PC-9 (cell line): ENCODE data around the gene PRDM2.

Source experiments
- EZH2 ChIP-seq: fragments of 200-600 bp; sonication (generic); IDR thresholded peaks from 2 replicates; pipeline ENCODE4 v1.8.0; 2017; ENCODE audit warnings: antibody characterized with exemption, low read depth
- TF ChIP-seq, protein P1 (sequence below): fragments of 200-600 bp; sonication (generic); conservative IDR thresholded peaks from 2 replicates; pipeline ENCODE4 v1.6.1; 2017; ENCODE audit warnings: mixed run types, antibody characterized with exemption, mild to moderate bottlenecking, moderate library complexity

- TF ChIP-seq EZH2 = no peak
- TF ChIP-seq, protein P1, sequence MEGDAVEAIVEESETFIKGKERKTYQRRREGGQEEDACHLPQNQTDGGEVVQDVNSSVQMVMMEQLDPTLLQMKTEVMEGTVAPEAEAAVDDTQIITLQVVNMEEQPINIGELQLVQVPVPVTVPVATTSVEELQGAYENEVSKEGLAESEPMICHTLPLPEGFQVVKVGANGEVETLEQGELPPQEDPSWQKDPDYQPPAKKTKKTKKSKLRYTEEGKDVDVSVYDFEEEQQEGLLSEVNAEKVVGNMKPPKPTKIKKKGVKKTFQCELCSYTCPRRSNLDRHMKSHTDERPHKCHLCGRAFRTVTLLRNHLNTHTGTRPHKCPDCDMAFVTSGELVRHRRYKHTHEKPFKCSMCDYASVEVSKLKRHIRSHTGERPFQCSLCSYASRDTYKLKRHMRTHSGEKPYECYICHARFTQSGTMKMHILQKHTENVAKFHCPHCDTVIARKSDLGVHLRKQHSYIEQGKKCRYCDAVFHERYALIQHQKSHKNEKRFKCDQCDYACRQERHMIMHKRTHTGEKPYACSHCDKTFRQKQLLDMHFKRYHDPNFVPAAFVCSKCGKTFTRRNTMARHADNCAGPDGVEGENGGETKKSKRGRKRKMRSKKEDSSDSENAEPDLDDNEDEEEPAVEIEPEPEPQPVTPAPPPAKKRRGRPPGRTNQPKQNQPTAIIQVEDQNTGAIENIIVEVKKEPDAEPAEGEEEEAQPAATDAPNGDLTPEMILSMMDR = no peak
These were observed 60.9 kb downstream of the PRDM2 start for GRCh38 chr1:13760921-13761320.
